22Rv1 (cell line): ENCODE measurements around the gene PLIN1.

ENCODE experiments used
- ZFX ChIP-seq: fragments of 450-650 bp; IDR thresholded peaks from 2 replicates; pipeline ENCODE4 v1.6.1; 2017; ENCODE audit warnings: antibody characterized with exemption, borderline replicate concordance
- TF ChIP-seq, protein P1 (sequence below): fragments of 450-650 bp; IDR thresholded peaks from 2 replicates; pipeline ENCODE4 v1.5.1; 2017; ENCODE audit warnings: mild to moderate bottlenecking

DNA sequence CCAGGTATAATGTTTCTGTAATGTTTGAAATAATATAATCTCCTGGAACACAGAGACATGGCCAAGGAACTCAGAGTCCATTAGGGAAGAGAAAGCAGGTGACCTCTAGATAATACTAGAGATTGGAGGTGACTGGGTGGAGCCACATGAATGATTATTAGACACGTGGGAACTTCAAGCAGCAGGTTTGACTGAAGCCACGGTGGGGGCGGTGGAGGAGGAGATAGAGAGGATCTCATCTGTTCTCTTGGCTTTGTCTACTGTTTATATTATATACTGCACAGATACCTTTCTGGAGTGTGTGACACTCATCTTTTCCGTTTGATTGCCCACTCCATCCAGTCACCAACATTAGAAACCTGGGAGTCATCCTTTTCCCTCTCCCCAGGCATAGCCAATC is 57.6 kb downstream of the PLIN1 start:
- TF ChIP-seq, protein P1, sequence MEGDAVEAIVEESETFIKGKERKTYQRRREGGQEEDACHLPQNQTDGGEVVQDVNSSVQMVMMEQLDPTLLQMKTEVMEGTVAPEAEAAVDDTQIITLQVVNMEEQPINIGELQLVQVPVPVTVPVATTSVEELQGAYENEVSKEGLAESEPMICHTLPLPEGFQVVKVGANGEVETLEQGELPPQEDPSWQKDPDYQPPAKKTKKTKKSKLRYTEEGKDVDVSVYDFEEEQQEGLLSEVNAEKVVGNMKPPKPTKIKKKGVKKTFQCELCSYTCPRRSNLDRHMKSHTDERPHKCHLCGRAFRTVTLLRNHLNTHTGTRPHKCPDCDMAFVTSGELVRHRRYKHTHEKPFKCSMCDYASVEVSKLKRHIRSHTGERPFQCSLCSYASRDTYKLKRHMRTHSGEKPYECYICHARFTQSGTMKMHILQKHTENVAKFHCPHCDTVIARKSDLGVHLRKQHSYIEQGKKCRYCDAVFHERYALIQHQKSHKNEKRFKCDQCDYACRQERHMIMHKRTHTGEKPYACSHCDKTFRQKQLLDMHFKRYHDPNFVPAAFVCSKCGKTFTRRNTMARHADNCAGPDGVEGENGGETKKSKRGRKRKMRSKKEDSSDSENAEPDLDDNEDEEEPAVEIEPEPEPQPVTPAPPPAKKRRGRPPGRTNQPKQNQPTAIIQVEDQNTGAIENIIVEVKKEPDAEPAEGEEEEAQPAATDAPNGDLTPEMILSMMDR: no peak
- TF ChIP-seq ZFX: no peak
